Esophagus mucosa (tissue), 1 donor: Measurements from ENCODE around the gene SCGB3A2. TPM values are rescaled to one million over a fixed set of nuclear protein-coding genes. Genes with fewer than 3 reads are reported as not detected.

Experiments used
- ATAC-seq: fragments of 200-7000 bp; cut with Tn5 transposase; one replicate; pipeline ENCODE4 v1.9.1; 2020
- total RNA-seq: library from RNA; stranded (reverse); gene quantifications from one replicate; pipeline ENCODE4 v1.2.4, GENCODE V29; 2023
- donor health status: DM: yes; HTN: yes; CAD: no.

The SCGB3A2 gene
- total RNA-seq, 1 donor from 2014 or later: not detected

DNA sequence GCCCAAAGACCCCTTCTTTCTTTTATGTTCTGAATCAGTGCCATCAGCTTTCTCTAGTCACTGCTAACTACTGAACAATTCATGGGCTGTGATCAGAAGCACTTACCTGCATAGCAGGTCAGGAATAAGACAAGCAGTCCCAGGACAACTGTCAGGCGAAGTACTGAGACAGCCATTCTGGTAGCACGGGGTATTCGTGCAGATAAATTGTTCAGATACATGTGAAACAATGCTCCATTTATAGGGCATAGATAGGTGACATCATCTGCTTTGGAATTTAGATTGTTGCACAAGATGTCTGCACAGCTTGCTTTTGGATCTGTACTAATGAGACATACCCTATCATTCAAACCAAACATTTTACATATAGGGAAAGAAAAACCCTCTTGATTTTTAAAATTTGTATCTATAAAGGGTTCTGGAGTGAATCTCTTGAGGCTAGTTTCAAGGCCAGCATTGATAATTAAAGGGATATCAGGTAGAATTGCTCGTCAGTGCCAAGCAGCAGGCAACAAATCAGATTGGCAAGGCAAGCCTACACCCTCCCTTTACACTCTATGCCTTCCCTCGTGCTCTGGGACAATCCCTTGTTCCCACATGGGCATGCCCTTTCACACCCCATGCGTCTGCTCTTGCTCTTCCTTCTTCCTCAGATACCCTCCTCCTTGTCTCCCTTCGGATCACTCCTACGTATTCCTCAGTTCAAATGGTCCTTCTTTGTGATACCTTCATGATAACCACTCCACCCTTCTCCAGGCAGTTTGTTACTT lies 28.0 kb downstream of the SCGB3A2 start, which contains the start of gene C5orf46:
C5orf46 (minus strand) TSS at position 213 of the 770 bp plus-strand sequence; CDS start at position 176, 37 bp downstream.
- ATAC-seq: peak; percentile 58

- no peak for ATAC-seq
Observed at GRCh38 chr5:147911427-147911826, 32.9 kb downstream of the SCGB3A2 start.

GRCh38 chr5:147912011-147912410 lies 33.5 kb downstream of the SCGB3A2 start:
- ATAC-seq: no peak

GRCh38 chr5:147913786-147914185 lies 35.3 kb downstream of the SCGB3A2 start:
- ATAC-seq: peak; percentile 87

DNA sequence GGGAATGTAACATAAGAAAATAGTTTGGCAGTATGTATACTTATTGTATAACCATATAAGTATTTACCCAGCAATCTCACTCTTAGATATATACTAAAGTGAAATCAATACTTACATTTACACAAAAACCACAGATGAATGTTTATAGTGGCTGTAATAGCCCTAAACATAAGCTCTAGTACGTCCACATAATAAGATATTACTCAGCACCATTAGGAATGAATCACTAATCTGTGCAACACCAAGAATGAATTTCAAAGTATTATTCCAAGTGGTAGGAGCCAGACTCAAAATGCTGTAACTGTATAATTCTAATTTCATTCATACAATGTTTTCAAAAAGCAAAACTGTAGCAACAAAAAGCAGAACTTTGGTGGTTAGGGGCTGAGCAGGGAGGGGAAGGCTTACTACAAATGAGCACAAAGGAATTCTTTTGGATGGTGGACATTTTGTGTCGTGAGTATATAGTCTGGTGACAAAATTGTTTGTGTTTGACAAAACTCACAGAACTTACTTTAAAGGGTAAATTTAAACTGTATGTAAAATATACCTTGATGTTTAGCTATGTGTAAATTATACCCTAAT lies 39.7 kb downstream of the SCGB3A2 start:
- peak; percentile 68 for ATAC-seq

DNA sequence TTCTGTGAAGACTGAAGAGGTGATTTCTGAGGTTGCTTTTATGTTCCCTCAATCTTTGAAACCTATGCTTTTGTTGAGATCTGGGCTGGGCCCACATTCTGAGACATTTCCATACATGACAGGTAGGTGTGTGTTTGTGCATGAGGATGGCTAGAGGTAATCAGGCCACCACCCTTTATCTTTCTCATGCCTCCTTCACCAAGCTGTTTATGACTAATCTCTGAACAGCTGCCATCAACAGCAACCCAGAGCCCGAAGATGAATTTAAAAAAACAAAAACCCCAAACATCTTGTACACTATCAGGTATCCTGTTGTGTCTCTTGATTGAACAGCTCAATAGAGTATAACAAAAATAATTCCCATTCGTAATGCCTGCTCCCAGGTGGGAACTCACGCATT lies 40.4 kb downstream of the SCGB3A2 start:
- peak; percentile 43 for ATAC-seq

DNA sequence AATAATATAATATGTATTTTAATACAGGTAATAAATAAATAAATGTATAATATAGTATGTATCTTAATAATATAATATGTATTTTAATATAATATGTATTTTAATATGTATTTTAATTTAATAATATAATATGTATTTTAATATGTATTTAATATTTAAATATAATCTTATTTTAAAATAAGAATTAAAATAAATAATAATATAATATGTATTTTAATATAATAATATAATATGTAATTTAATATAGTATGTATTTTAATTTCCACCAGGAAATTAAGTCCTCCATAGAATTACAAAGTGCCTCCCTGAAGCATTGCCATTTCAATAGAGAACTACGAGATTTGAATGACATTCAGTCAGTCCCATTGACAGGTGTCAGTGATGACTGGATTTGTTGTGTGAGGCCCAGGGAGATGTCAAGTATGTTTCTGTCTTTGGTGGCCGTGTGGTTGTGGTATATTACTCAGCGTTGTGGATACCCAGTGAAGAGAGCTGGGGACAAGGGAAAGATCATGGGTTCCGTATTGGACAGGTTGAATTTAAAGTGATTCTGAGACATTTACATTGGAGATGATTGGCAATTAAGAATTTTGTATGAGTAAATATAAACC lies 42.0 kb downstream of the SCGB3A2 start:
- no peak for ATAC-seq

GRCh38 chr5:147921136-147921535 lies 42.6 kb downstream of the SCGB3A2 start:
- no peak for ATAC-seq

DNA sequence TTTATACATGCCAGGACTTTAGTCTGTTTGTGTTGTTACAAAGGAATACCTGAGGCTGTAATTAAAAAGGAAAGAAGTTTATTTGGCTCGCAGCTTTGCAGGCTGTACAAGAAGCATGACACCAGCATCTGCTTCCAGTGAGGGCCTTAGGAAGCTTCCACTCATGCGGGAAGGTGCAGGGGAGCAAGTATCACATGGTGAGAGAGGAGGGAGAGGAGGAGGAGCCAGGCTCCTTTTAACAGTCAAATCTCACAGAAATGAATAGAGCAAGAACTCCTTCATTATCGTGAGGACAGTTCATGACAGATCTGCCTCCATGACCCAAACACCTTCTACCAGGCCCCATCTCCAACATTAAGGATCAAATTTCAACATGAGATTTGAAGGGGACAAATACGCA lies 46.5 kb downstream of the SCGB3A2 start:
- ATAC-seq: no peak

DNA sequence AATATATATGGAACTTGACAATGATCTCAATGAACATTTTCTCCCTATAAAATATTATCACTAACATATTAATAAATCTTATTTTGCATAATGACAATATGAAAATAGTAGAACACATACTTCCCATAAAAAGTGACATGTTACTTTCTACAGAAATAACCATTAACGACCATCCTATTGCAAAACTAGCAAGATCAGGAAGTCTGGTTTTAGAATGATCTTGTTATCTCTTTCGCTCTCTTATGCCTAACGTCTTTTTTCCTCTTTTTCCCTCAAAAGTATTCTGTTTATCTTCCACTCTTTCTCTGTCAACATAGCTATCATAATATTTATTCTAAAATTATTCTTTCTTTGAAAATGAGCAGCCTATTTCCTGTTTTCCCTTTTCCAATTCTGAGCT lies 49.4 kb downstream of the SCGB3A2 start:
- no peak for ATAC-seq

DNA sequence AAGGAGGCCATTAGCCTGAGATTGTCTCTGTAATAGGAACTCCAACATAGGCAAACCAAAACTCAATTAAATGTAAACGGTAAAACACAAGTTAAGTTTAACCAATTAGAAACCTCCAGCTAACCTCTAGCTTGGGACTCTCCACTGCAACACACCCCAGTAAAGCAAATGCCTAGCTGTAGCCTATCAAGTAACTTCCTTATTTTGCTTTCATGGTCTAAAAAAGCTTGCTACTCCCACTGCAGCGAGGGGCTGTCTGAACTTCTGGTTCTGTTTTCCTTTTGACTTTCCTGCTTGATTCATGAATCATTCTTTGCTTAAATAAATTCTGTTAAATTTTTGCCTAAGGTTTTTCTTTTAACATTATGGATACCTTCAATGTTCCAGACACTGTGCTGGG lies 52.3 kb downstream of the SCGB3A2 start:
- ATAC-seq: no peak

Other genes starting within 250 kb of the SCGB3A2 start
- 0.12 TPM for gene JAKMIP2, start 96.0 kb upstream of the SCGB3A2 start, total RNA-seq
- not detected for gene SPINK1, start 47.0 kb upstream of the SCGB3A2 start, total RNA-seq
- gene C5orf46, start 27.8 kb downstream of the SCGB3A2 start, total RNA-seq: 0.36 TPM
- gene SPINK5, start 185.3 kb downstream of the SCGB3A2 start, total RNA-seq: 509 TPM